Breast epithelium (tissue), 4 donors: ENCODE measurements around the gene MAN1B1. TPM values are rescaled to one million over a fixed set of nuclear protein-coding genes. Genes with fewer than 3 reads are reported as not detected.

Experiments
- DNase-seq, 2 donors: peaks; one replicate each; pipeline ENCODE4 v3.0.0-alpha.2; 2019; ENCODE audit warnings: low spot score in 2 of 2
- H3K27ac ChIP-seq, 2 donors: fragments of 200-600 bp; sonication (generic) in 1 of 2; one replicate each; pipeline ENCODE4 v1.5.1; 2016 to 2019; ENCODE audit warnings: mild to moderate bottlenecking in 1 of 2
- H3K27me3 ChIP-seq, 2 donors: fragments of 200-600 bp; sonication (generic) in 1 of 2; one replicate each; pipeline versions ENCODE4 v1.5.1 to v1.6.0; 2017 to 2019; ENCODE audit warnings: control low read depth in 1 of 2, mild to moderate bottlenecking in 1 of 2
- H3K36me3 ChIP-seq: fragments of 200-600 bp; one replicate; pipeline ENCODE4 v1.5.1; 2019
- H3K4me1 ChIP-seq, 2 donors: fragments of 200-600 bp; sonication (generic); one replicate each; pipeline ENCODE4 v1.5.1; 2016 to 2019; ENCODE audit warnings: control low read depth in 1 of 2
- H3K4me3 ChIP-seq, 3 donors: fragments of 200-600 bp; sonication (generic); 1 replicate in 2 of 3; 2 replicates in 1 of 3; pipeline ENCODE4 v1.5.1; 2016 to 2019; ENCODE audit warnings: mild to moderate bottlenecking in 3 of 3, moderate library complexity in 2 of 3
- H3K9me3 ChIP-seq, 2 donors: fragments of 200-600 bp; sonication (generic) in 1 of 2; one replicate each; pipeline ENCODE4 v1.5.1; 2016 to 2019; ENCODE audit warnings: control low read depth in 1 of 2
- CTCF ChIP-seq, 3 donors: fragments of 450-650 bp; IDR thresholded peaks; one replicate each; pipeline ENCODE4 v1.5.1; 2016 to 2017; ENCODE audit warnings: antibody characterized with exemption in 3 of 3, mild to moderate bottlenecking in 3 of 3, moderate library complexity in 3 of 3
- POLR2A ChIP-seq: fragments of 450-650 bp; IDR thresholded peaks from one replicate; pipeline ENCODE4 v1.6.1; 2016; ENCODE audit warnings: antibody characterized with exemption, mild to moderate bottlenecking, moderate library complexity
- POLR2AphosphoS5 ChIP-seq, 3 donors: sonication (generic); formaldehyde crosslinking; IDR thresholded peaks; one replicate each; pipeline ENCODE4 v1.6.1; 2017; ENCODE audit warnings: antibody characterized with exemption in 3 of 3
- intact Hi-C: fragments of 100-400 bp; cut with DNase I; formaldehyde crosslinking; loops from one replicate; pipeline ENCODE4 v1.15.1; 2023; ENCODE audit warnings: low total_unique reads
- total RNA-seq, 3 donors: library from RNA; depleted of rRNA; stranded (reverse); fragments of >200 nt; gene quantifications; one replicate each; pipeline ENCODE4 v1.1.0, GENCODE V29; 2016

The MAN1B1 gene
- total RNA-seq, 3 donors from 2014 or later: 50.1 to 62.8 (median 50.8) TPM

GRCh38 chr9:137111788-137112563 is 25.2 kb downstream of the MAN1B1 start:
- no peak overlapping the region for H3K27ac ChIP-seq
- H3K36me3 ChIP-seq: no peaks in the 10 kb centered on the region
- no peaks in the 10 kb centered on the region for H3K9me3 ChIP-seq

GRCh38 chr9:137112564-137113384 is 26.0 kb downstream of the MAN1B1 start:
- no peaks in the 10 kb centered on the region for H3K4me1 ChIP-seq
- no peak overlapping the region for H3K27ac ChIP-seq
- DNase-seq: no peak
- no peaks in the 10 kb centered on the region for H3K9me3 ChIP-seq
- H3K4me3 ChIP-seq: no peak overlapping the region
- H3K36me3 ChIP-seq: no peaks in the 10 kb centered on the region
- intact Hi-C loops: loop anchor here (10.0 kb wide), 1 partner anchor 122 kb away; the partner anchor contains the start of gene SLC34A3
- no peaks in the 10 kb centered on the region for H3K27me3 ChIP-seq
- TF ChIP-seq POLR2A (no peak), CTCF (IDR thresholded peaks at IDR 0.05) (no peak), POLR2AphosphoS5 (IDR thresholded peaks at IDR 0.05) (no peak)

More at GRCh38 chr9:137111788-137112563, 25.2 kb downstream of the MAN1B1 start:
- no peak for TF ChIP-seq POLR2A
- TF ChIP-seq CTCF (IDR thresholded peaks at IDR 0.05): no peak
- no peak for TF ChIP-seq POLR2AphosphoS5 (IDR thresholded peaks at IDR 0.05)
- H3K4me3 ChIP-seq: no peak overlapping the region
- intact Hi-C loops: loop anchor here (10.0 kb wide), 1 partner anchor 123 kb away; the partner anchor contains the start of gene SLC34A3
- DNase-seq: no peak
- H3K27me3 ChIP-seq: no peaks in the 10 kb centered on the region
- H3K4me1 ChIP-seq: no peaks in the 10 kb centered on the region

- Histone ChIP-seq H3K4me1 (no peaks in the 10 kb centered on the region), H3K36me3 (no peaks in the 10 kb centered on the region), H3K27me3 (no peaks in the 10 kb centered on the region), H3K4me3 (peak overlapping the region; percentile 78 to 81 (median 80)), H3K27ac (no peak overlapping the region), H3K9me3 (no peaks in the 10 kb centered on the region)
- TF ChIP-seq POLR2AphosphoS5 (IDR thresholded peaks at IDR 0.05) (no peak), POLR2A (no peak)
- intact Hi-C loops: loop anchor here (10.0 kb wide), 1 partner anchor 121 kb away; the partner anchor contains the start of gene SLC34A3
- DNase-seq: no peak
Observed at GRCh38 chr9:137113385-137114159, 26.8 kb downstream of the MAN1B1 start.

- DNase-seq: no peak
- Histone ChIP-seq H3K27me3 (no peaks in the 10 kb centered on the region), H3K4me1 (no peaks in the 10 kb centered on the region), H3K9me3 (no peaks in the 10 kb centered on the region), H3K27ac (no peak overlapping the region), H3K4me3 (peak overlapping the region; percentile 78 to 81 (median 80)), H3K36me3 (no peaks in the 10 kb centered on the region)
- no peak for TF ChIP-seq CTCF (IDR thresholded peaks at IDR 0.05)
- TF ChIP-seq POLR2A: no peak
- no peak for TF ChIP-seq POLR2AphosphoS5 (IDR thresholded peaks at IDR 0.05)
- intact Hi-C loops: loop anchor here (10.0 kb wide), 1 partner anchor 121 kb away; the partner anchor contains the start of gene SLC34A3
Observed at GRCh38 chr9:137114220-137114612, 27.4 kb downstream of the MAN1B1 start.
